SK-N-SH (cell line): Measurements from ENCODE around the gene GDNF. TPM values are rescaled to one million over a fixed set of nuclear protein-coding genes. Genes with fewer than 3 reads are reported as not detected.

Experiments
- CTCF ChIA-PET: fragments of 300-600, 350-600 bp; formaldehyde crosslinking; extraction: SDS; loops from one replicate; lab custom pipeline; 2021; lab: Yijun Ruan, JAX
- POLR2A ChIA-PET: fragments of 350-600 bp; sonication (Branson Sonifier 250); formaldehyde crosslinking; extraction: SDS; loops from one replicate; lab custom pipeline; 2020; ENCODE audit warnings: antibody characterized with exemption, inconsistent platforms; lab: Yijun Ruan, JAX
- DNase-seq: peaks from one replicate; pipeline ENCODE4 v3.0.0; 2012
- H2AFZ ChIP-seq: fragments of 200-600 bp; sonication (generic); 2 replicates; pipeline ENCODE4 v1.8.1; 2016; ENCODE audit warnings: antibody characterized with exemption, mild to moderate bottlenecking, low read depth
- H3F3A ChIP-seq: fragments of 200-600 bp; sonication (generic); replicated peaks from 2 replicates; pipeline ENCODE3; 2016; ENCODE audit warnings: antibody characterized with exemption, mild to moderate bottlenecking; ENCODE audit not compliant: insufficient read depth
- H3K27ac ChIP-seq, 2 experiments: fragments of 200-500 bp in 1 of 2; fragments of 200-600 bp in 1 of 2; sonication (Bioruptor generic) in 1 of 2; sonication (generic), shearing (Covaris generic) in 1 of 2; 2 replicates each; pipeline versions ENCODE4 v1.5.1 to v1.6.1; 2014 to 2016; ENCODE audit warnings: low read depth in 2 of 2, inconsistent platforms in 1 of 2, low read length in 1 of 2, mild to moderate bottlenecking in 1 of 2, mixed read lengths in 1 of 2
- H3K27me3 ChIP-seq: fragments of 200-600 bp; sonication (generic), shearing (Covaris generic); 2 replicates; pipeline ENCODE4 v1.6.1; 2016; ENCODE audit warnings: mixed run types; ENCODE audit not compliant: insufficient read depth
- H3K36me3 ChIP-seq, 2 experiments: fragments of 200-500 bp in 1 of 2; fragments of 200-600 bp in 1 of 2; sonication (Bioruptor generic) in 1 of 2; sonication (generic) in 1 of 2; replicated peaks in 1 of 2; 2 replicates each; pipeline versions ENCODE3 to v1.5.1; 2014 to 2016; ENCODE audit warnings: low read length in 1 of 2, mild to moderate bottlenecking in 1 of 2; ENCODE audit not compliant: insufficient read depth in 2 of 2, control insufficient read depth in 1 of 2
- H3K4me1 ChIP-seq, 2 experiments: fragments of 200-500 bp in 1 of 2; fragments of 200-600 bp in 1 of 2; sonication (Bioruptor generic) in 1 of 2; sonication (generic), shearing (Covaris generic) in 1 of 2; 2 replicates each; pipeline versions ENCODE4 v1.5.1 to v1.6.1; 2014 to 2016; ENCODE audit warnings: low read depth in 1 of 2, low read length in 1 of 2, mixed run types in 1 of 2; ENCODE audit not compliant: insufficient read depth in 2 of 2, control insufficient read depth in 1 of 2
- H3K4me2 ChIP-seq: fragments of 200-600 bp; sonication (generic), shearing (Covaris generic); 2 replicates; pipeline ENCODE4 v1.6.1; 2017; ENCODE audit warnings: mixed run types
- H3K4me3 ChIP-seq, 2 experiments: fragments of 200-500 bp in 1 of 2; fragments of 200-600 bp in 1 of 2; sonication (Bioruptor generic) in 1 of 2; sonication (generic), shearing (Covaris generic) in 1 of 2; 2 replicates each; pipeline versions ENCODE4 v1.5.1 to v1.8.1; 2014 to 2016; ENCODE audit warnings: low read depth in 2 of 2, inconsistent platforms in 1 of 2, low read length in 1 of 2, mild to moderate bottlenecking in 1 of 2, mixed read lengths in 1 of 2, moderate library complexity in 1 of 2
- H3K79me2 ChIP-seq: fragments of 200-600 bp; sonication (generic); 2 replicates; pipeline ENCODE4 v1.8.1; 2017; ENCODE audit warnings: mild to moderate bottlenecking; ENCODE audit not compliant: insufficient read depth
- H3K9ac ChIP-seq: fragments of 200-600 bp; sonication (generic); 2 replicates; pipeline ENCODE4 v1.6.1; 2017; ENCODE audit warnings: mixed run types
- H3K9me2 ChIP-seq: fragments of 200-600 bp; sonication (generic); 2 replicates; pipeline ENCODE4 v1.6.1; 2017; ENCODE audit warnings: mixed run types
- H3K9me3 ChIP-seq: fragments of 200-600 bp; sonication (generic); 2 replicates; pipeline ENCODE4 v1.6.1; 2017; ENCODE audit warnings: mixed run types, mild to moderate bottlenecking, moderate library complexity
- H4K20me1 ChIP-seq: fragments of 200-600 bp; sonication (generic); 2 replicates; pipeline ENCODE4 v1.6.1; 2017; ENCODE audit warnings: mild to moderate bottlenecking, mixed run types; ENCODE audit not compliant: insufficient read depth
- CHD2 ChIP-seq: fragments of 150-350 bp; IDR thresholded peaks from 2 replicates; pipeline ENCODE4 v1.6.1; 2018; ENCODE audit warnings: low read length; ENCODE audit not compliant: partially characterized antibody
- EZH2phosphoT487 ChIP-seq: fragments of 200-600 bp; sonication (generic); IDR thresholded peaks from 2 replicates; pipeline ENCODE4 v1.6.1; 2017; ENCODE audit warnings: low read depth, mixed run types, mild to moderate bottlenecking, antibody characterized with exemption, moderate library complexity, borderline replicate concordance
- FOSL2 ChIP-seq: IDR thresholded peaks from 2 replicates; pipeline ENCODE4 v1.4.0; 2012; ENCODE audit warnings: low read depth, mild to moderate bottlenecking, moderate library complexity, borderline replicate concordance
- FOXM1 ChIP-seq: IDR thresholded peaks from 2 replicates; pipeline ENCODE4 v1.4.0; 2012; ENCODE audit warnings: low read depth, mild to moderate bottlenecking
- GABPA ChIP-seq: IDR thresholded peaks from 2 replicates; pipeline ENCODE4 v1.4.0; 2012; ENCODE audit warnings: low read depth, mild to moderate bottlenecking
- JUND ChIP-seq: IDR thresholded peaks from 2 replicates; pipeline ENCODE4 v1.4.0; 2012
- POLR2AphosphoS5 ChIP-seq: IDR thresholded peaks from 2 replicates; pipeline ENCODE4 v1.6.1; 2012; ENCODE audit warnings: low read depth, low read length
- SIN3A ChIP-seq: IDR thresholded peaks from 2 replicates; pipeline ENCODE4 v1.6.1; 2012; ENCODE audit warnings: low read depth, mild to moderate bottlenecking, low read length, moderate library complexity, borderline replicate concordance
- TAF1 ChIP-seq: IDR thresholded peaks from 2 replicates; pipeline ENCODE4 v1.6.1; 2012; ENCODE audit warnings: low read depth, mild to moderate bottlenecking, low read length, moderate library complexity, borderline replicate concordance
- WGBS: methylation state at CpG from one replicate; pipeline ENCODE4 v1.1.6; 2017; ENCODE audit warnings: low lambda C conversion rate; 5-methylcytosine and 5-hydroxymethylcytosine counted together
- polyA plus RNA-seq, 3 experiments: library from polyadenylated mRNA; depleted of rRNA; stranded (reverse); fragments of >200 nt; gene quantifications; 2 replicates each; pipeline ENCODE4 v1.2.3, GENCODE V29; 2012
- TF ChIP-seq, protein P1 (sequence below): fragments of 150-350 bp; IDR thresholded peaks from 2 replicates; pipeline ENCODE4 v1.6.1; 2017; ENCODE audit warnings: antibody characterized with exemption, low read length, low read depth, borderline replicate concordance
- TF ChIP-seq, protein P2 (sequence below): IDR thresholded peaks from 2 replicates; pipeline ENCODE4; 2012
- TF ChIP-seq, protein P3 (sequence below): fragments of 200-600 bp; sonication (generic); IDR thresholded peaks from 2 replicates; pipeline ENCODE4 v1.6.1; 2017; ENCODE audit warnings: antibody characterized with exemption, mild to moderate bottlenecking, moderate library complexity
- TF ChIP-seq, protein P4 (sequence below): IDR thresholded peaks from 2 replicates; pipeline ENCODE4 v1.4.0; 2012; ENCODE audit warnings: low read depth, borderline replicate concordance
- TF ChIP-seq, protein P5 (sequence below): IDR thresholded peaks from 2 replicates; pipeline ENCODE4 v1.6.1; 2012; ENCODE audit warnings: mild to moderate bottlenecking, low read depth, low read length, moderate library complexity

Gene GDNF
- polyA plus RNA-seq, 1 of the 3 experiments (the other 2 are of a cell fraction): 9.0 TPM

DNA sequence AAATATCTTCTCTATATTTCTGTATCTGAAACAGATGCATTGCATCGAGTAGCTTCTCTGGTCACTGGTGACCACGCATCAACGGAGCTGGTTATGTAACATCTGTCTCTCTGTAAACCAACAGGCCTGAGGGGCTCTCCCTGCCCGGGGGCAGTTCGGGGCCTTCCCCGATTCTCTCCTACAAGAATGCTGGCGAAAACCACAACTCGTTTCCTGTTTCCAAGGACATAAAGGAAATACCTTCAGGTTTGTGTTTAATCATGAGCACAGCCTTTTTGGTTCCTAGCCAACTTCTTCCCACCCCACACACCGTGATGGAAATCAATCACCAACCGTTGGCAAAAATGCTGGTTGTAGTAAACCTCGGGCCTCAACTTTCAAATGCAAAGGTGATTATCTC is 25.1 kb downstream of the GDNF start (continued):
- TF ChIP-seq CHD2 (no peak), JUND (peak; percentile 40; the same call in 1 of the 2 replicates), POLR2AphosphoS5 (peak; percentile 28; the same call in 1 of the 2 replicates), SIN3A (no peak)
- TF ChIP-seq, protein P1, sequence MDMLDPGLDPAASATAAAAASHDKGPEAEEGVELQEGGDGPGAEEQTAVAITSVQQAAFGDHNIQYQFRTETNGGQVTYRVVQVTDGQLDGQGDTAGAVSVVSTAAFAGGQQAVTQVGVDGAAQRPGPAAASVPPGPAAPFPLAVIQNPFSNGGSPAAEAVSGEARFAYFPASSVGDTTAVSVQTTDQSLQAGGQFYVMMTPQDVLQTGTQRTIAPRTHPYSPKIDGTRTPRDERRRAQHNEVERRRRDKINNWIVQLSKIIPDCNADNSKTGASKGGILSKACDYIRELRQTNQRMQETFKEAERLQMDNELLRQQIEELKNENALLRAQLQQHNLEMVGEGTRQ: no peak

DNA sequence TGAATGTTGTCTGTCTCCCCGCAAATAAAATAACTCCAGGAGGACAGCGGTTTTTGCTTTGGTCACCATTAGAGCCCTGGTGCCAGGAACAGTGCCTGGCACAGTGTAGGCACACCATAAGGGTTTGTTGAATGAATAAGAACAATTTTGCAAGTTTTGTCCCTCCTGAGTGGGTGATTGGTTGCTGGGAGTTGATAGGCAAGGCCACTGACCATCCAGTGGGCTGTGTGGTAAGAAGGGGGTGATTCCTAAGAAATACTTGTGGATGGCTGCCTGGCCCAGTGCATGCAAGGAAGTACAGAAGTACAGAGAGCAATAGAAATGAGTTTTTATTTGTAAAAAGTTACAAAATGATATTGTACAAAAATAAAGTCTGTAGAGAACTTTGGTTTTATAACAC is 27.5 kb downstream of the GDNF start:
- H4K20me1 ChIP-seq: no peaks in the 10 kb centered on the region
- peaks cover 38% of the 10 kb centered on the region for H3K79me2 ChIP-seq
- peak overlapping the region in 1 of 2 experiments; percentile 97; a peak in 2 of 4 replicates for H3K27ac ChIP-seq
- peaks cover 63% of the 10 kb centered on the region for H3F3A ChIP-seq
- H3K4me2 ChIP-seq: no peak overlapping the region
- no peaks in the 10 kb centered on the region for H3K9me3 ChIP-seq
- TF ChIP-seq CHD2: no peak
- TF ChIP-seq, protein P2, sequence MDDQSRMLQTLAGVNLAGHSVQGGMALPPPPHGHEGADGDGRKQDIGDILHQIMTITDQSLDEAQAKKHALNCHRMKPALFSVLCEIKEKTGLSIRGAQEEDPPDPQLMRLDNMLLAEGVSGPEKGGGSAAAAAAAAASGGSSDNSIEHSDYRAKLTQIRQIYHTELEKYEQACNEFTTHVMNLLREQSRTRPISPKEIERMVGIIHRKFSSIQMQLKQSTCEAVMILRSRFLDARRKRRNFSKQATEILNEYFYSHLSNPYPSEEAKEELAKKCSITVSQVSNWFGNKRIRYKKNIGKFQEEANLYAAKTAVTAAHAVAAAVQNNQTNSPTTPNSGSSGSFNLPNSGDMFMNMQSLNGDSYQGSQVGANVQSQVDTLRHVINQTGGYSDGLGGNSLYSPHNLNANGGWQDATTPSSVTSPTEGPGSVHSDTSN: peak; percentile 92
- H3K4me3 ChIP-seq: no peak overlapping the region
- no peaks in the 10 kb centered on the region for H3K9me2 ChIP-seq
- peak overlapping the region; percentile 48; the same call in 1 of the 2 replicates for H3K9ac ChIP-seq
- 86% methylated on average over 2 of the region's 2 CpGs for WGBS
- no peak for DNase-seq
- no peaks in the 10 kb centered on the region for H3K27me3 ChIP-seq
- no peak overlapping the region for H2AFZ ChIP-seq
- peaks cover 3 to 49% of the 10 kb centered on the region in 2 experiments; a peak in 3 of 4 replicates for H3K4me1 ChIP-seq
- H3K36me3 ChIP-seq: peaks cover 0 to 27% of the 10 kb centered on the region in 2 experiments
- POLR2A ChIA-PET: interaction anchor here (0.6 kb wide), 1 partner anchor 355 kb away, joined by 3 read pairs; no protein-coding TSS in a partner anchor
- CTCF ChIA-PET: no interaction called here

DNA sequence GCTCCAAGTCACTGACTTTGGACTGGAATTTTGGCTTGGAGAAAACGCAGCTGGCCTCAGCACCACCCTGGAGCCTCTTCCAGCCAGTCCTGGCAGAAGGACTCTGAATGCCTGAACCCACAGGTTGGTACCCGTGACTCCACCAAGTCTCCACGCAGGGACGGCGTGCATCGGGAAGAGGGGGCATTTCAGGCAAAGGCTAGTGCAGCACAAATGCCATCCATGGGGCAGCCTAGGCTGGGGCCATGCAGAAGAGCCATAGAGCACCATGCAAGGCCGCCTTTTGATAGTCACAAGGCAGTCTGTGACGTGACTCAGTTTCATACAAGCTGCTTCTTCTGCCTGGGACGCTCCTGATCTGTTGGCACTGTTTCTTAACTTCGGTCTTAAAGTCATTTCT is 28.0 kb downstream of the GDNF start:
- peak overlapping the region in 1 of 2 experiments; percentile 97; a peak in 2 of 4 replicates for H3K27ac ChIP-seq
- TF ChIP-seq TAF1 (no peak), POLR2AphosphoS5 (no peak), FOXM1 (no peak), EZH2phosphoT487 (no peak), FOSL2 (no peak), GABPA (no peak)
- TF ChIP-seq, protein P3, sequence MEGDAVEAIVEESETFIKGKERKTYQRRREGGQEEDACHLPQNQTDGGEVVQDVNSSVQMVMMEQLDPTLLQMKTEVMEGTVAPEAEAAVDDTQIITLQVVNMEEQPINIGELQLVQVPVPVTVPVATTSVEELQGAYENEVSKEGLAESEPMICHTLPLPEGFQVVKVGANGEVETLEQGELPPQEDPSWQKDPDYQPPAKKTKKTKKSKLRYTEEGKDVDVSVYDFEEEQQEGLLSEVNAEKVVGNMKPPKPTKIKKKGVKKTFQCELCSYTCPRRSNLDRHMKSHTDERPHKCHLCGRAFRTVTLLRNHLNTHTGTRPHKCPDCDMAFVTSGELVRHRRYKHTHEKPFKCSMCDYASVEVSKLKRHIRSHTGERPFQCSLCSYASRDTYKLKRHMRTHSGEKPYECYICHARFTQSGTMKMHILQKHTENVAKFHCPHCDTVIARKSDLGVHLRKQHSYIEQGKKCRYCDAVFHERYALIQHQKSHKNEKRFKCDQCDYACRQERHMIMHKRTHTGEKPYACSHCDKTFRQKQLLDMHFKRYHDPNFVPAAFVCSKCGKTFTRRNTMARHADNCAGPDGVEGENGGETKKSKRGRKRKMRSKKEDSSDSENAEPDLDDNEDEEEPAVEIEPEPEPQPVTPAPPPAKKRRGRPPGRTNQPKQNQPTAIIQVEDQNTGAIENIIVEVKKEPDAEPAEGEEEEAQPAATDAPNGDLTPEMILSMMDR: no peak
- TF ChIP-seq, protein P4, sequence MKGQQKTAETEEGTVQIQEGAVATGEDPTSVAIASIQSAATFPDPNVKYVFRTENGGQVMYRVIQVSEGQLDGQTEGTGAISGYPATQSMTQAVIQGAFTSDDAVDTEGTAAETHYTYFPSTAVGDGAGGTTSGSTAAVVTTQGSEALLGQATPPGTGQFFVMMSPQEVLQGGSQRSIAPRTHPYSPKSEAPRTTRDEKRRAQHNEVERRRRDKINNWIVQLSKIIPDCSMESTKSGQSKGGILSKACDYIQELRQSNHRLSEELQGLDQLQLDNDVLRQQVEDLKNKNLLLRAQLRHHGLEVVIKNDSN: no peak
- TF ChIP-seq, protein P5, sequence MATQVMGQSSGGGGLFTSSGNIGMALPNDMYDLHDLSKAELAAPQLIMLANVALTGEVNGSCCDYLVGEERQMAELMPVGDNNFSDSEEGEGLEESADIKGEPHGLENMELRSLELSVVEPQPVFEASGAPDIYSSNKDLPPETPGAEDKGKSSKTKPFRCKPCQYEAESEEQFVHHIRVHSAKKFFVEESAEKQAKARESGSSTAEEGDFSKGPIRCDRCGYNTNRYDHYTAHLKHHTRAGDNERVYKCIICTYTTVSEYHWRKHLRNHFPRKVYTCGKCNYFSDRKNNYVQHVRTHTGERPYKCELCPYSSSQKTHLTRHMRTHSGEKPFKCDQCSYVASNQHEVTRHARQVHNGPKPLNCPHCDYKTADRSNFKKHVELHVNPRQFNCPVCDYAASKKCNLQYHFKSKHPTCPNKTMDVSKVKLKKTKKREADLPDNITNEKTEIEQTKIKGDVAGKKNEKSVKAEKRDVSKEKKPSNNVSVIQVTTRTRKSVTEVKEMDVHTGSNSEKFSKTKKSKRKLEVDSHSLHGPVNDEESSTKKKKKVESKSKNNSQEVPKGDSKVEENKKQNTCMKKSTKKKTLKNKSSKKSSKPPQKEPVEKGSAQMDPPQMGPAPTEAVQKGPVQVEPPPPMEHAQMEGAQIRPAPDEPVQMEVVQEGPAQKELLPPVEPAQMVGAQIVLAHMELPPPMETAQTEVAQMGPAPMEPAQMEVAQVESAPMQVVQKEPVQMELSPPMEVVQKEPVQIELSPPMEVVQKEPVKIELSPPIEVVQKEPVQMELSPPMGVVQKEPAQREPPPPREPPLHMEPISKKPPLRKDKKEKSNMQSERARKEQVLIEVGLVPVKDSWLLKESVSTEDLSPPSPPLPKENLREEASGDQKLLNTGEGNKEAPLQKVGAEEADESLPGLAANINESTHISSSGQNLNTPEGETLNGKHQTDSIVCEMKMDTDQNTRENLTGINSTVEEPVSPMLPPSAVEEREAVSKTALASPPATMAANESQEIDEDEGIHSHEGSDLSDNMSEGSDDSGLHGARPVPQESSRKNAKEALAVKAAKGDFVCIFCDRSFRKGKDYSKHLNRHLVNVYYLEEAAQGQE: no peak
- TF ChIP-seq, all 33 proteins: peak for 0
- CTCF ChIA-PET: no interaction called here

More for the DNA sequence above, 28.0 kb downstream of the GDNF start:
- no peak for DNase-seq
- Histone ChIP-seq H3K36me3 (peaks cover 0 to 27% of the 10 kb centered on the region in 2 experiments), H3K27me3 (no peaks in the 10 kb centered on the region), H3K4me2 (peak overlapping the region; percentile 32; the same call in 1 of the 2 replicates), H3K4me1 (peaks cover 3 to 44% of the 10 kb centered on the region in 2 experiments; a peak in 3 of 4 replicates), H3K9ac (peak overlapping the region; percentile 48; the same call in 1 of the 2 replicates), H3K79me2 (peaks cover 34% of the 10 kb centered on the region), H3K4me3 (no peak overlapping the region), H3F3A (peaks cover 58% of the 10 kb centered on the region), H4K20me1 (no peaks in the 10 kb centered on the region), H3K9me2 (no peaks in the 10 kb centered on the region), H3K9me3 (no peaks in the 10 kb centered on the region), H2AFZ (no peak overlapping the region)
- POLR2A ChIA-PET: interaction anchor here (0.6 kb wide), 1 partner anchor 355 kb away, joined by 3 read pairs; no protein-coding TSS in a partner anchor
- 69% methylated on average over 9 of the region's 10 CpGs for WGBS
